GM12801 (cell line): ENCODE measurements around the gene CAMK2G.

Experiments used
- CTCF ChIP-seq: IDR thresholded peaks from one replicate; pipeline ENCODE4 v1.5.1; 2011; ENCODE audit warnings: control low read depth; ENCODE audit not compliant: insufficient read length; ENCODE audit errors: extremely low read depth

Gene CAMK2G

GRCh38 chr10:73814276-73814895 is 60.0 kb downstream of the CAMK2G start:
- no peak for TF ChIP-seq CTCF

- no peak for TF ChIP-seq CTCF
Observed at GRCh38 chr10:73813333-73813732, 61.0 kb downstream of the CAMK2G start.

GRCh38 chr10:73812657-73813056 is 61.7 kb downstream of the CAMK2G start:
- no peak for TF ChIP-seq CTCF

GRCh38 chr10:73810735-73811465 is 63.5 kb downstream of the CAMK2G start:
- no peak for TF ChIP-seq CTCF

- no peak for TF ChIP-seq CTCF
Observed at GRCh38 chr10:73810358-73810734, 64.0 kb downstream of the CAMK2G start.

- TF ChIP-seq CTCF = no peak
Observed at GRCh38 chr10:73809061-73809818, 65.1 kb downstream of the CAMK2G start.

GRCh38 chr10:73808021-73808815 is 66.1 kb downstream of the CAMK2G start:
- TF ChIP-seq CTCF = no peak
